ENCODE measurements around the gene DDX49.

GRCh38 chr19:18898607-18899408, 20.7 kb upstream of the DDX49 start:
- TF ChIP-seq CTCF (conservative IDR thresholded peaks at IDR 0.05; ENCODE audit: low read length) = no peak
- TF ChIP-seq EZH2phosphoT487 (IDR thresholded peaks at IDR 0.05; ENCODE audit: borderline replicate concordance, low read depth, low read length) = no peak

Measured in OCI-LY7 (cell line).